Measurements from ENCODE around the gene PTGIR.
A peak's percentile ranks its signal among the peaks of the same experiment; 100 is the strongest.

The PTGIR gene

GRCh38 chr19:46598372-46598917 lies 26.4 kb downstream of the PTGIR start:
- no peak for DNase-seq

GRCh38 chr19:46596008-46596407 lies 28.9 kb downstream of the PTGIR start:
- no peak for DNase-seq

GRCh38 chr19:46591870-46592269 lies 33.0 kb downstream of the PTGIR start:
- no peak for DNase-seq

- no peak for DNase-seq
These were observed 33.6 kb downstream of the PTGIR start for GRCh38 chr19:46591254-46591653.

GRCh38 chr19:46587861-46588260 lies 37.0 kb downstream of the PTGIR start:
- DNase-seq: no peak

GRCh38 chr19:46586294-46586693 lies 38.6 kb downstream of the PTGIR start:
- DNase-seq: no peak

GRCh38 chr19:46585539-46585938 lies 39.4 kb downstream of the PTGIR start:
- DNase-seq: no peak

- no peak for DNase-seq
These were observed 44.6 kb downstream of the PTGIR start for GRCh38 chr19:46580247-46580646.

GRCh38 chr19:46579361-46579879 lies 45.5 kb downstream of the PTGIR start:
- peak; percentile 25 for DNase-seq

GRCh38 chr19:46578450-46578849 lies 46.4 kb downstream of the PTGIR start:
- DNase-seq: no peak

GRCh38 chr19:46574533-46574932 lies 50.4 kb downstream of the PTGIR start:
- no peak for DNase-seq

- DNase-seq: no peak
These were observed 51.0 kb downstream of the PTGIR start for GRCh38 chr19:46573679-46574498.

GRCh38 chr19:46571495-46571894 lies 53.4 kb downstream of the PTGIR start:
- peak; percentile 31 for DNase-seq
